ENCODE results near the gene ETFA. TPM values are rescaled to one million over a fixed set of nuclear protein-coding genes. Genes with fewer than 3 reads are reported as not detected.

ETFA gene
- total RNA-seq (2022; extraction: Qiagen RNA extraction) = 228 to 252 TPM (median 240 TPM) in 5 replicates

GRCh38 chr15:76311100-76311953 lies at the start of gene ETFA:
Gene ETFA, minus strand, starts transcription at chr15:76311469. Its CDS starts 81 bp downstream, at chr15:76311388.

GRCh38 chr15:76336254-76337058 lies 25.2 kb upstream of the ETFA start, which contains the start of gene ISL2:
Gene ISL2, plus strand, starts transcription at chr15:76336773. Its CDS starts 111 bp downstream, at chr15:76336884.

Other genes starting within 250 kb of the ETFA start
- gene ISL2, start 25.3 kb upstream of the ETFA start, total RNA-seq (2022; extraction: Qiagen RNA extraction) = 2.4 to 4.5 TPM (median 3.5 TPM) in 5 replicates

All from A549 treated with dexamethasone at 1 μM for 4 hours (cell line).